ENCODE measurements around the gene CYB5R3.
A peak's percentile ranks its signal among the peaks of the same experiment; 100 is the strongest.

The CYB5R3 gene

GRCh38 chr22:42656578-42656977 lies 7.4 kb upstream of the CYB5R3 start:
- ATAC-seq = no peak
- H3K27ac Mint-ChIP-seq = no peak overlapping the region

GRCh38 chr22:42655693-42656092 lies 6.5 kb upstream of the CYB5R3 start:
- H3K9me3 Mint-ChIP-seq = no peaks in the 10 kb centered on the region
- no peaks in the 10 kb centered on the region for H3K4me1 Mint-ChIP-seq
- DNase-seq (ENCODE audit: low spot score in 2 of 2) (no peak), ATAC-seq (no peak)
- H3K27ac Mint-ChIP-seq = no peak overlapping the region
- no peak overlapping the region for H3K4me3 Mint-ChIP-seq
- no peaks in the 10 kb centered on the region for H3K36me3 Mint-ChIP-seq

More at GRCh38 chr22:42656578-42656977, 7.4 kb upstream of the CYB5R3 start:
- Mint-ChIP-seq H3K4me3 (no peak overlapping the region), H3K4me1 (no peaks in the 10 kb centered on the region), H3K36me3 (no peaks in the 10 kb centered on the region), H3K9me3 (no peaks in the 10 kb centered on the region)
- DNase-seq (ENCODE audit: low spot score in 2 of 2) = no peak

- DNase-seq (ENCODE audit: low spot score in 2 of 2) (no peak), ATAC-seq (no peak)
- Mint-ChIP-seq H3K36me3 (no peaks in the 10 kb centered on the region), H3K4me1 (no peaks in the 10 kb centered on the region), H3K9me3 (no peaks in the 10 kb centered on the region), H3K4me3 (no peak overlapping the region), H3K27ac (peak overlapping the region; percentile 32)
Observed at GRCh38 chr22:42654436-42655073, 5.4 kb upstream of the CYB5R3 start.

- Mint-ChIP-seq H3K9me3 (no peaks in the 10 kb centered on the region), H3K4me3 (no peak overlapping the region), H3K4me1 (no peaks in the 10 kb centered on the region), H3K36me3 (no peaks in the 10 kb centered on the region), H3K27ac (no peak overlapping the region)
- ATAC-seq (no peak), DNase-seq (ENCODE audit: low spot score in 2 of 2) (no peak)
Observed at GRCh38 chr22:42653999-42654398, 4.8 kb upstream of the CYB5R3 start.

- Mint-ChIP-seq H3K4me1 (peaks cover 15% of the 10 kb centered on the region), H3K9me3 (no peaks in the 10 kb centered on the region), H3K36me3 (peaks cover 1% of the 10 kb centered on the region), H3K27ac (no peak overlapping the region), H3K4me3 (no peak overlapping the region)
- no peak for DNase-seq (ENCODE audit: low spot score in 2 of 2)
- ATAC-seq = no peak
Observed at GRCh38 chr22:42651134-42651533, 1.9 kb upstream of the CYB5R3 start.

GRCh38 chr22:42648368-42649245 lies 585 bp downstream of the CYB5R3 start:
- peak; percentile 75 for ATAC-seq
- Mint-ChIP-seq H3K4me3 (peak overlapping the region; percentile 77), H3K27ac (peak overlapping the region; percentile 77), H3K4me1 (peaks cover 32% of the 10 kb centered on the region), H3K9me3 (no peaks in the 10 kb centered on the region), H3K36me3 (peaks cover 5% of the 10 kb centered on the region)
- DNase-seq (ENCODE audit: low spot score in 2 of 2) = peak; percentile 9 to 71

GRCh38 chr22:42648017-42648367 lies 1.2 kb downstream of the CYB5R3 start:
- Mint-ChIP-seq H3K9me3 (no peaks in the 10 kb centered on the region), H3K4me3 (peak overlapping the region; percentile 77), H3K36me3 (peaks cover 5% of the 10 kb centered on the region), H3K4me1 (peaks cover 33% of the 10 kb centered on the region), H3K27ac (peak overlapping the region; percentile 77)
- DNase-seq (ENCODE audit: low spot score in 2 of 2) (no peak), ATAC-seq (no peak)

- Mint-ChIP-seq H3K9me3 (no peaks in the 10 kb centered on the region), H3K4me3 (peak overlapping the region; percentile 77), H3K4me1 (peaks cover 37% of the 10 kb centered on the region), H3K36me3 (peaks cover 5% of the 10 kb centered on the region), H3K27ac (peak overlapping the region; percentile 80)
- no peak for DNase-seq (ENCODE audit: low spot score in 2 of 2)
- ATAC-seq = no peak
Observed at GRCh38 chr22:42646569-42647525, 2.3 kb downstream of the CYB5R3 start.

- Mint-ChIP-seq H3K4me3 (no peak overlapping the region), H3K9me3 (no peaks in the 10 kb centered on the region), H3K36me3 (peaks cover 5% of the 10 kb centered on the region), H3K4me1 (peaks cover 37% of the 10 kb centered on the region), H3K27ac (peak overlapping the region; percentile 80)
- no peak for DNase-seq (ENCODE audit: low spot score in 2 of 2)
- no peak for ATAC-seq
Observed at GRCh38 chr22:42645938-42646568, 3.1 kb downstream of the CYB5R3 start.

- Mint-ChIP-seq H3K27ac (peak overlapping the region; percentile 88), H3K4me3 (no peak overlapping the region), H3K4me1 (peaks cover 37% of the 10 kb centered on the region), H3K36me3 (peaks cover 5% of the 10 kb centered on the region), H3K9me3 (no peaks in the 10 kb centered on the region)
- ATAC-seq (no peak), DNase-seq (ENCODE audit: low spot score in 2 of 2) (no peak)
Observed at GRCh38 chr22:42645341-42645937, 3.8 kb downstream of the CYB5R3 start.

GRCh38 chr22:42644422-42645340 lies 4.5 kb downstream of the CYB5R3 start:
- DNase-seq (ENCODE audit: low spot score in 2 of 2) (no peak), ATAC-seq (no peak)
- peaks cover 5% of the 10 kb centered on the region for H3K36me3 Mint-ChIP-seq
- H3K4me1 Mint-ChIP-seq = peaks cover 37% of the 10 kb centered on the region
- H3K4me3 Mint-ChIP-seq = no peak overlapping the region
- H3K27ac Mint-ChIP-seq = peak overlapping the region; percentile 88
- H3K9me3 Mint-ChIP-seq = no peaks in the 10 kb centered on the region

- ATAC-seq (no peak), DNase-seq (ENCODE audit: low spot score in 2 of 2) (no peak)
- H3K27ac Mint-ChIP-seq = peak overlapping the region; percentile 88
- H3K36me3 Mint-ChIP-seq = peaks cover 5% of the 10 kb centered on the region
- peaks cover 37% of the 10 kb centered on the region for H3K4me1 Mint-ChIP-seq
- H3K4me3 Mint-ChIP-seq = no peak overlapping the region
- H3K9me3 Mint-ChIP-seq = no peaks in the 10 kb centered on the region
Observed at GRCh38 chr22:42643634-42644421, 5.4 kb downstream of the CYB5R3 start.
